Vagina (tissue), 2 donors: Measurements from ENCODE around the gene NRBP1. TPM values are rescaled to one million over a fixed set of nuclear protein-coding genes. Genes with fewer than 3 reads are reported as not detected.
A peak's percentile ranks its signal among the peaks of the same experiment; 100 is the strongest.

Source experiments
- DNase-seq, 2 donors: peaks; one replicate each; pipeline ENCODE4 v3.0.0-alpha.2; 2017; ENCODE audit errors: extremely low spot score in 2 of 2
- H3K27ac ChIP-seq: fragments of 200-600 bp; sonication (generic); one replicate; pipeline ENCODE4 v1.5.1; 2019
- H3K27me3 ChIP-seq: fragments of 200-600 bp; sonication (generic); one replicate; pipeline ENCODE4 v1.5.1; 2019
- H3K36me3 ChIP-seq, 2 donors: fragments of 200-600 bp; sonication (generic); one replicate each; pipeline ENCODE4 v1.5.1; 2017 to 2019
- H3K4me1 ChIP-seq: fragments of 200-600 bp; sonication (generic); one replicate; pipeline ENCODE4 v1.5.1; 2019
- H3K4me3 ChIP-seq, 2 donors: fragments of 200-600 bp; sonication (generic); 1 replicate in 1 of 2; 2 replicates in 1 of 2; pipeline ENCODE4 v1.5.1; 2016 to 2019
- H3K9me3 ChIP-seq: fragments of 200-600 bp; sonication (generic); one replicate; pipeline ENCODE4 v1.5.1; 2019
- CTCF ChIP-seq, 3 experiments: fragments of 450-650 bp in 2 of 3; fragments of 200-600 bp in 1 of 3; sonication (generic) in 1 of 3; IDR thresholded peaks; one replicate each; pipeline ENCODE4 v1.5.1; 2017 to 2019; ENCODE audit warnings: antibody characterized with exemption in 3 of 3, mild to moderate bottlenecking in 2 of 3, moderate library complexity in 2 of 3
- POLR2A ChIP-seq, 2 donors: fragments of 450-650 bp; IDR thresholded peaks; one replicate each; pipeline ENCODE4 v1.6.1; 2017; ENCODE audit warnings: antibody characterized with exemption in 2 of 2, mild to moderate bottlenecking in 2 of 2, moderate library complexity in 2 of 2
- POLR2AphosphoS5 ChIP-seq, 2 donors: sonication (generic); formaldehyde crosslinking; IDR thresholded peaks; one replicate each; pipeline ENCODE4 v1.9.0; 2017; ENCODE audit warnings: antibody characterized with exemption in 2 of 2, mild to moderate bottlenecking in 2 of 2, low read depth in 1 of 2; ENCODE audit not compliant: insufficient read depth in 1 of 2
- intact Hi-C: fragments of 100-400 bp; cut with DNase I; formaldehyde crosslinking; loops from one replicate; pipeline ENCODE4 v1.15.1; 2023
- total RNA-seq: library from RNA; depleted of rRNA; stranded (reverse); fragments of >200 nt; gene quantifications from one replicate; pipeline ENCODE4 v1.2.3, GENCODE V29; 2016

Gene NRBP1
- total RNA-seq, 1 donor from 2014 or later = 62.6 TPM

DNA sequence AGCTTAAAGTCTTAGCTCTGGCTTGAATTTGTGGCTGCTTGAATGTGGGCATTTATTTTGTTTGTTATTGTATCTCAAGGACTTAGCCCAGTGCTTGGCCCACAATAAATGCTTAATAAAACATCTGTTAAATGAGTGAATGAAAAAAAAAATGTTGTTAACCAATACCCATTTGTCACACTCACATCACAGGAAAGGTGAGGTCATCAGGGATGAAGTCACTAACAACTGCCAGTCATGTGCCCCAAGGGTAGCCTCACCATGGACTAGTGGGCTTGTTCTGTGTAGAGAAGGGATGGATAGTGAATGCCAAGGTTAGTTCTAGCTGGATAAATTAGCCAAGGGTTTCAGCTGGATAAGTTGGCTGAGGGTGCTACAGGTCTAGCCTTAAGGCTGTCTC, 3.0 kb downstream of the NRBP1 start:
- no peaks in the 10 kb centered on the region for H3K9me3 ChIP-seq
- no peaks in the 10 kb centered on the region for H3K27me3 ChIP-seq
- H3K4me1 ChIP-seq = peaks cover 39% of the 10 kb centered on the region
- H3K27ac ChIP-seq = no peak overlapping the region
- H3K36me3 ChIP-seq = peaks cover 0 to 36% of the 10 kb centered on the region in 2 donors
- no peak for TF ChIP-seq CTCF (IDR thresholded peaks at IDR 0.05)
- no peak for TF ChIP-seq POLR2AphosphoS5 (IDR thresholded peaks at IDR 0.05; ENCODE audit: insufficient read depth in 1 of 2, low read depth in 1 of 2)
- TF ChIP-seq POLR2A (IDR thresholded peaks at IDR 0.05) = no peak
- no peak for DNase-seq
- H3K4me3 ChIP-seq = no peak overlapping the region
- intact Hi-C loops = no loop called here

- intact Hi-C loops = no loop called here
- Histone ChIP-seq H3K4me3 (no peak overlapping the region), H3K9me3 (no peaks in the 10 kb centered on the region), H3K27me3 (no peaks in the 10 kb centered on the region), H3K36me3 (peaks cover 0 to 77% of the 10 kb centered on the region in 2 donors), H3K4me1 (peaks cover 17% of the 10 kb centered on the region), H3K27ac (no peak overlapping the region)
- DNase-seq = no peak
- TF ChIP-seq POLR2AphosphoS5 (IDR thresholded peaks at IDR 0.05; ENCODE audit: insufficient read depth in 1 of 2, low read depth in 1 of 2) = no peak
- no peak for TF ChIP-seq CTCF (IDR thresholded peaks at IDR 0.05)
- TF ChIP-seq POLR2A (IDR thresholded peaks at IDR 0.05) = no peak
Observed at GRCh38 chr2:27435628-27436027, 7.2 kb downstream of the NRBP1 start.

- Histone ChIP-seq H3K27ac (no peak overlapping the region), H3K4me1 (peaks cover 27% of the 10 kb centered on the region), H3K9me3 (no peaks in the 10 kb centered on the region), H3K36me3 (peaks cover 0 to 59% of the 10 kb centered on the region in 2 donors), H3K4me3 (no peak overlapping the region), H3K27me3 (no peaks in the 10 kb centered on the region)
- intact Hi-C loops = no loop called here
- no peak for DNase-seq
- TF ChIP-seq POLR2AphosphoS5 (IDR thresholded peaks at IDR 0.05; ENCODE audit: insufficient read depth in 1 of 2, low read depth in 1 of 2) (no peak), CTCF (IDR thresholded peaks at IDR 0.05) (no peak), POLR2A (IDR thresholded peaks at IDR 0.05) (no peak)
Observed at GRCh38 chr2:27441226-27441926, 12.9 kb downstream of the NRBP1 start.

- H3K27me3 ChIP-seq = no peaks in the 10 kb centered on the region
- peaks cover 0 to 54% of the 10 kb centered on the region in 2 donors for H3K36me3 ChIP-seq
- intact Hi-C loops = no loop called here
- TF ChIP-seq POLR2A (IDR thresholded peaks at IDR 0.05) = no peak
- no peak for TF ChIP-seq CTCF (IDR thresholded peaks at IDR 0.05)
- peak in 1 of 2 donors; percentile 13 for TF ChIP-seq POLR2AphosphoS5 (IDR thresholded peaks at IDR 0.05; ENCODE audit: insufficient read depth in 1 of 2, low read depth in 1 of 2)
- no peaks in the 10 kb centered on the region for H3K9me3 ChIP-seq
- H3K4me1 ChIP-seq = peaks cover 27% of the 10 kb centered on the region
- H3K4me3 ChIP-seq = peak within 1 kb of the TSS; percentile 29 to 38
- DNase-seq = no peak
- H3K27ac ChIP-seq = peak within 1 kb of the TSS; percentile 40
Observed at GRCh38 chr2:27441958-27442919, 13.8 kb downstream of the NRBP1 start, which contains the start of gene KRTCAP3. KRTCAP3 (plus strand) TSS chr2:27442381; CDS start chr2:27442413, 32 bp downstream.
